Thyroid gland (tissue), 4 donors: ENCODE measurements around the gene PDGFRA. TPM values are rescaled to one million over a fixed set of nuclear protein-coding genes. Genes with fewer than 3 reads are reported as not detected.

Experiments used
- DNase-seq, 2 donors: peaks; one replicate each; pipeline ENCODE4 v3.0.0-alpha.2; 2019
- H3K27ac ChIP-seq, 3 donors: fragments of 200-600 bp; sonication (generic); 1 replicate in 2 of 3; 2 replicates in 1 of 3; pipeline ENCODE4 v1.5.1; 2016 to 2019; ENCODE audit warnings: mild to moderate bottlenecking in 1 of 3, moderate library complexity in 1 of 3
- H3K27me3 ChIP-seq: fragments of 200-600 bp; sonication (generic); one replicate; pipeline ENCODE4 v1.5.1; 2019
- H3K36me3 ChIP-seq, 2 donors: fragments of 200-600 bp; sonication (generic); one replicate each; pipeline ENCODE4 v1.5.1; 2016 to 2019
- H3K4me1 ChIP-seq, 2 donors: fragments of 200-600 bp; sonication (generic); one replicate each; pipeline ENCODE4 v1.5.1; 2017 to 2019
- H3K4me3 ChIP-seq, 3 donors: fragments of 200-600 bp; sonication (generic); replicated peaks in 1 of 3; 1 replicate in 2 of 3; 2 replicates in 1 of 3; pipeline ENCODE4 v1.5.1; 2016; ENCODE audit warnings: mild to moderate bottlenecking in 1 of 3
- H3K9me3 ChIP-seq: fragments of 200-600 bp; sonication (generic); one replicate; pipeline ENCODE4 v1.5.1; 2017
- CTCF ChIP-seq, 6 experiments: fragments of 200-600 bp in 3 of 6; fragments of 450-650 bp in 3 of 6; sonication (generic) in 3 of 6; IDR thresholded peaks; one replicate each; pipeline ENCODE4 v1.5.1; 2016 to 2019; ENCODE audit warnings: antibody characterized with exemption in 6 of 6, mild to moderate bottlenecking in 2 of 6, inconsistent platforms in 1 of 6, moderate library complexity in 1 of 6
- POLR2A ChIP-seq, 2 donors: fragments of 450-650 bp; IDR thresholded peaks; one replicate each; pipeline ENCODE4 v1.6.1; 2017; ENCODE audit warnings: antibody characterized with exemption in 2 of 2, mild to moderate bottlenecking in 2 of 2, moderate library complexity in 1 of 2
- WGBS, 2 donors: methylation state at CpG; one replicate each; pipeline ENCODE4 v1.1.5; 2017; 5-methylcytosine and 5-hydroxymethylcytosine counted together
- intact Hi-C: fragments of 100-400 bp; cut with DNase I; formaldehyde crosslinking; loops from one replicate; pipeline ENCODE4 v1.15.1; 2023
- total RNA-seq, 4 donors: library from RNA; depleted of rRNA; stranded (reverse); fragments of >200 nt; gene quantifications; one replicate each; pipeline ENCODE4 v1.2.3, GENCODE V29; 2016

PDGFRA gene
- total RNA-seq, 4 donors from 2014 or later = 33.1 to 108 (median 64.3) TPM

GRCh38 chr4:54218736-54219135 is 10.4 kb upstream of the PDGFRA start:
- H3K9me3 ChIP-seq = no peaks in the 10 kb centered on the region
- H3K4me3 ChIP-seq = no peak overlapping the region
- DNase-seq = no peak
- H3K4me1 ChIP-seq = peaks cover 0 to 8% of the 10 kb centered on the region in 2 donors
- 77 to 82% methylated on average over 6 of the region's 6 CpGs for WGBS, 2 donors
- H3K27ac ChIP-seq = no peak overlapping the region
- no peaks in the 10 kb centered on the region for H3K36me3 ChIP-seq
- peaks cover 4% of the 10 kb centered on the region for H3K27me3 ChIP-seq
- TF ChIP-seq POLR2A (IDR thresholded peaks at IDR 0.05) = no peak
- TF ChIP-seq CTCF (IDR thresholded peaks at IDR 0.05) = no peak
- intact Hi-C loops = loop anchor here (2.0 kb wide), 1 partner anchor 290 kb away; no protein-coding TSS in a partner anchor

- Histone ChIP-seq H3K27me3 (peaks cover 30% of the 10 kb centered on the region), H3K9me3 (no peaks in the 10 kb centered on the region), H3K4me3 (peak overlapping the region in 1 of 3 donors; percentile 32), H3K36me3 (no peaks in the 10 kb centered on the region), H3K27ac (no peak overlapping the region), H3K4me1 (peaks cover 17 to 36% of the 10 kb centered on the region in 2 donors)
- TF ChIP-seq POLR2A (IDR thresholded peaks at IDR 0.05) (no peak), CTCF (IDR thresholded peaks at IDR 0.05) (no peak)
- WGBS, 2 donors = 54 to 55% methylated on average over 3 to 6 of the region's 6 CpGs
- DNase-seq = no peak
- intact Hi-C loops = loop anchor here (10.0 kb wide), 2 partner anchors 120 to 520 kb away; partner anchors contain the start of gene GSX2
Observed at GRCh38 chr4:54224996-54225597, 4.0 kb upstream of the PDGFRA start.

- TF ChIP-seq CTCF (IDR thresholded peaks at IDR 0.05) (no peak), POLR2A (IDR thresholded peaks at IDR 0.05) (no peak)
- Histone ChIP-seq H3K4me1 (peaks cover 24 to 43% of the 10 kb centered on the region in 2 donors), H3K4me3 (peak overlapping the region in 2 of 3 donors; percentile 25 to 32), H3K36me3 (no peaks in the 10 kb centered on the region), H3K27ac (peak overlapping the region in 1 of 3 donors; percentile 45), H3K9me3 (no peaks in the 10 kb centered on the region), H3K27me3 (peaks cover 37% of the 10 kb centered on the region)
- WGBS, 2 donors = 14 to 24% methylated on average over 33 of the region's 33 CpGs
- intact Hi-C loops = loop anchor here (10.0 kb wide), 2 partner anchors 121 to 521 kb away; partner anchors contain the start of gene GSX2
- no peak for DNase-seq
Observed at GRCh38 chr4:54225598-54226403, 3.3 kb upstream of the PDGFRA start.

GRCh38 chr4:54226404-54227255 is 2.5 kb upstream of the PDGFRA start:
- peak overlapping the region in 2 of 3 donors; percentile 25 to 32 for H3K4me3 ChIP-seq
- TF ChIP-seq POLR2A (IDR thresholded peaks at IDR 0.05) (peak in 1 of 2 donors; percentile 21), CTCF (IDR thresholded peaks at IDR 0.05) (no peak)

More at GRCh38 chr4:54226404-54227255, 2.5 kb upstream of the PDGFRA start:
- DNase-seq = no peak
- intact Hi-C loops = loop anchor here (10.0 kb wide), 2 partner anchors 122 to 522 kb away; partner anchors contain the start of gene GSX2
- Histone ChIP-seq H3K36me3 (no peaks in the 10 kb centered on the region), H3K27me3 (peaks cover 43% of the 10 kb centered on the region), H3K9me3 (no peaks in the 10 kb centered on the region), H3K4me1 (peaks cover 32 to 51% of the 10 kb centered on the region in 2 donors), H3K27ac (peak overlapping the region in 1 of 3 donors; percentile 45)
- 8% methylated on average over 37 to 44 of the region's 47 CpGs for WGBS, 2 donors
